Omental fat pad (tissue), 4 donors: ENCODE data around the gene TBK1. TPM values are rescaled to one million over a fixed set of nuclear protein-coding genes. Genes with fewer than 3 reads are reported as not detected.
A peak's percentile ranks its signal among the peaks of the same experiment; 100 is the strongest.

Experiments used
- ATAC-seq: fragments of 150-250 bp; one replicate; pipeline ENCODE4 v1.9.1; 2016; ENCODE audit warnings: mild to moderate bottlenecking, moderate library complexity; ENCODE audit not compliant: low FRiP score
- DNase-seq: peaks from one replicate; pipeline ENCODE4 v3.0.0-alpha.2; 2019; ENCODE audit warnings: low spot score
- total RNA-seq, 4 donors: library from RNA; depleted of rRNA; stranded (reverse); fragments of >200 nt; gene quantifications; one replicate each; pipeline ENCODE4 v1.1.0, GENCODE V29; 2016
- TF ChIP-seq, protein P1 (sequence below), 3 donors: fragments of 450-650 bp; IDR thresholded peaks; one replicate each; pipeline ENCODE4 v1.5.1; 2016 to 2017; ENCODE audit warnings: antibody characterized with exemption in 3 of 3, mild to moderate bottlenecking in 3 of 3, moderate library complexity in 2 of 3

The TBK1 gene
- total RNA-seq, 4 donors from 2014 or later, result 20.4 to 33.9 (median 27.4) TPM

GRCh38 chr12:64450711-64451486, 1.0 kb upstream of the TBK1 start:
- TF ChIP-seq, protein P1, sequence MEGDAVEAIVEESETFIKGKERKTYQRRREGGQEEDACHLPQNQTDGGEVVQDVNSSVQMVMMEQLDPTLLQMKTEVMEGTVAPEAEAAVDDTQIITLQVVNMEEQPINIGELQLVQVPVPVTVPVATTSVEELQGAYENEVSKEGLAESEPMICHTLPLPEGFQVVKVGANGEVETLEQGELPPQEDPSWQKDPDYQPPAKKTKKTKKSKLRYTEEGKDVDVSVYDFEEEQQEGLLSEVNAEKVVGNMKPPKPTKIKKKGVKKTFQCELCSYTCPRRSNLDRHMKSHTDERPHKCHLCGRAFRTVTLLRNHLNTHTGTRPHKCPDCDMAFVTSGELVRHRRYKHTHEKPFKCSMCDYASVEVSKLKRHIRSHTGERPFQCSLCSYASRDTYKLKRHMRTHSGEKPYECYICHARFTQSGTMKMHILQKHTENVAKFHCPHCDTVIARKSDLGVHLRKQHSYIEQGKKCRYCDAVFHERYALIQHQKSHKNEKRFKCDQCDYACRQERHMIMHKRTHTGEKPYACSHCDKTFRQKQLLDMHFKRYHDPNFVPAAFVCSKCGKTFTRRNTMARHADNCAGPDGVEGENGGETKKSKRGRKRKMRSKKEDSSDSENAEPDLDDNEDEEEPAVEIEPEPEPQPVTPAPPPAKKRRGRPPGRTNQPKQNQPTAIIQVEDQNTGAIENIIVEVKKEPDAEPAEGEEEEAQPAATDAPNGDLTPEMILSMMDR (IDR thresholded peaks at IDR 0.05), result no peak
- ATAC-seq (no peak), DNase-seq (no peak)

GRCh38 chr12:64452559-64453329, 824 bp downstream of the TBK1 start:
- DNase-seq (no peak), ATAC-seq (peak; percentile 91)

DNA sequence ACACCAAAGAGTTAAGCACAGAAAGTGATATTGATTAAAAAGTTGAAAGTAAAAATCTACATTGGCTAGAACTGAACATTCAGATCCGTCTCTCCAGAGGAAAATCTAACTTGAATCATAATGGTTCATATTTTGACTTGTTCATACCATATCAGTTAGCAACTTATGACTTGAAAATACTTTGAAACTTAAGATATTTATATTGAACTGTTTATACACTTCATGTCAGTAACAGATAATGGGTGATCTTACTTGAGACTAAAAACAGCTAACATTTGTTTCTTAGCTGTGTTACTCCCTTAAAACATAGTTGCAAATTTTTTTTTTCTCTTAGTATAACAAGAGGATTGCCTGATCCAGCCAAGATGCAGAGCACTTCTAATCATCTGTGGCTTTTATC, 3.6 kb downstream of the TBK1 start:
- no peak for ATAC-seq

More at GRCh38 chr12:64452559-64453329, 824 bp downstream of the TBK1 start:
- TF ChIP-seq, protein P1 (IDR thresholded peaks at IDR 0.05), result no peak

DNA sequence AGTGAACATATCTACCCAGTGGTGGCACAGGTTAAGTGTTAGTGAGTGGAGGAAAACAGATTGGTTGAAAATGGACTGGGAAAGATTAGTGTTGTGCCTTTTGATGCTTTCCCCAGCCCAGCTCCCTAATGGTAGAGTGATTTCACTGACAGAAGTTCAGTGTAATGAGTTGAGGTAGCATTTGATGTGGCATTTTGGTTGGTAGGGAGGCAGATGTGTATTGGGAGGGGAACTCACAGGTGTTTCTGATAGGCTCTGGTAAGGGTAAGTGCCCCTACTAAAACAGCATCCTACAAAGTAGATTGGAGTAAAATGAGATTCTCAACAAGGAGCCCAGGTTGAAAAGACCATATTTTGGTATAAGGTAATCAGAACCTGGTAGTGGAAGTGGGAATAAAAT, 4.2 kb downstream of the TBK1 start:
- TF ChIP-seq, protein P1 (IDR thresholded peaks at IDR 0.05), result no peak
- DNase-seq (no peak), ATAC-seq (no peak)

More for the DNA sequence above, 3.6 kb downstream of the TBK1 start:
- no peak for DNase-seq
- TF ChIP-seq, protein P1 (IDR thresholded peaks at IDR 0.05), result no peak

DNA sequence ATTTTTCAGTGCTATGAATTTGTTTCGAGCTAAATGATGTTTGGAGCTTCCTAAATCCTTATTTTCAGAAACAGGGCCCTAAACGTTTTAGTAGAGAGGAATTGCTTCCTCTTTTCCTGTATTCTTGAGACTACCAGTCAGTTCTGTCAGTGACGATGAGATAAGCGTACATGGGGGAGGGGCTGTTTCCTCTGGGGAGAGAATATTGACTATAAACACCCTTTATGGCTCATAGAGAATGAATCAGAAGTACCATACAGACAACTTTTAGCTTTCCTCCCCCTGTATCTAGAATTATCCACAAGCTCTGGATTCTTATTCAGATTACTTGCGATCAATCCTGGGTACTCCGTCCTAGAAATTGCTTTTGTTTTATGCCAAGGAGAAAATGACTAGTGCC, 5.1 kb downstream of the TBK1 start:
- TF ChIP-seq, protein P1 (IDR thresholded peaks at IDR 0.05), result no peak
- ATAC-seq, result no peak

DNA sequence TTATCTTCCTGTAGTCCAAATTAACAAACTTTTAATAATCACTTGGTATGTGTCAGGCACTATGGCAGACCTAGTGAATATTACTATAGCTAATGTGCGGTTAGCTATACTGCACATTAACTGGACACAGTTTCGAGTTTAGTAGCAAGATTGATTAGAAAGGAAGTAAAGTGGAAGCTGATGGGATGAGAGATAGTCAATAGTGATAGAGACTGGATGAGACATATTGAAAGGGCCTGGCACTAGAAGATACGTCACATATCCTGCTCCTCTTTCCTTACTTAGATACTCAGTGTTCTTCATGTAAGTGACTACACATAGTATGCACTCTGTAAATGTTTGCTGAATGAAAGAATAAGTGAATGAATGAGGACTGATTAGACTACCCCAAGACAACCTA, 5.5 kb downstream of the TBK1 start:
- ATAC-seq (no peak), DNase-seq (no peak)
- TF ChIP-seq, protein P1 (IDR thresholded peaks at IDR 0.05), result no peak

More for the DNA sequence above, 5.1 kb downstream of the TBK1 start:
- no peak for DNase-seq
